ENCODE measurements around the gene GDPD3. TPM values are rescaled to one million over a fixed set of nuclear protein-coding genes. Genes with fewer than 3 reads are reported as not detected.
A peak's percentile ranks its signal among the peaks of the same experiment; 100 is the strongest.

GDPD3 gene
- total and polyA plus RNA-seq, 9 of the 15 experiments (the other 6 are each of a cell fraction or from before 2014, with no cell fraction given), result 0.47 to 3.9 (median 1.1) TPM

DNA sequence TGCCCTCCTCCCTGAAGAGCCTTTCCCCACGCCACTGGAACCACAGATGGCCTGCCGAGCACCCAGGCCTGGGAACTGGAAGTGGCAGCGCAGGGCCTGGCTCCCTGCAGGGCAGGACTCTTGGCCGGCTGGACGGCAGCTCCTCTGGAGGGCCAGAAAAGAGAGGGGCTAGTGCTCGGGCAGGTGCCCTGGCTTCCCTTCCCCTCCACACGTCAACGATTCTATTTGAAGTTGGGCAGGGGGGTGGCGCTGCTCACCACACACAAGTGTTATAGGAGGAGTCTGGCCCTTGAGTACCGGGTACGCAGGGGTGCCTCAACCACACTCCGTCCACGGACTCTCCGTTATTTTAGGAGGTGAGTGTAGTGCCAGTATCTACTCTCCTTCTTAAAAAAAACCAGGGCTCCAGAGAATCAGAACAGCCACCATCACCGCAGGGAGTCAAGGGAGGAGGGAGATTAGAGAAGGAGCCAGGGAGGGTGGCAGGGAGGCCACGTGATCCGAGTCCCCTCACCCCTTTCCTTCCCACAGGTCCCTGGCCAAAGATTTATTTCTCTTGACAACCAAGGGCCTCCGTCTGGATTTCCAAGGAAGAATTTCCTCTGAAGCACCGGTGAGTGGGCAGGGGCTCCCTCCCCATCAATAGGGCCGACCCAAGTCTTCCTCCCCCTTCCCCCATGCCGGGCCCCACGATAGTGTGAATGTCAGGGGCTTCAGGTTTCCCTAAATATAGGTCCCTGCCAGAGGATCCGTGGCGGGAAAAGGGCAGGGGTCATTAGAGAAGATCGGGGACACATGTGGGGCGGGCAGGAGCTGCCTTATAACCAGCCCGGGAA, 49.2 kb downstream of the GDPD3 start (continued):
- TF ChIP-seq, protein P1, sequence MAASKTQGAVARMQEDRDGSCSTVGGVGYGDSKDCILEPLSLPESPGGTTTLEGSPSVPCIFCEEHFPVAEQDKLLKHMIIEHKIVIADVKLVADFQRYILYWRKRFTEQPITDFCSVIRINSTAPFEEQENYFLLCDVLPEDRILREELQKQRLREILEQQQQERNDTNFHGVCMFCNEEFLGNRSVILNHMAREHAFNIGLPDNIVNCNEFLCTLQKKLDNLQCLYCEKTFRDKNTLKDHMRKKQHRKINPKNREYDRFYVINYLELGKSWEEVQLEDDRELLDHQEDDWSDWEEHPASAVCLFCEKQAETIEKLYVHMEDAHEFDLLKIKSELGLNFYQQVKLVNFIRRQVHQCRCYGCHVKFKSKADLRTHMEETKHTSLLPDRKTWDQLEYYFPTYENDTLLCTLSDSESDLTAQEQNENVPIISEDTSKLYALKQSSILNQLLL (CRISPR knock-in tag; IDR thresholded peaks at IDR 0.05; ENCODE audit: borderline replicate concordance), result no peak
- TF ChIP-seq POLR2AphosphoS5 (IDR thresholded peaks at IDR 0.05; ENCODE audit: control insufficient read depth, insufficient read depth, low read depth, low read length) (peak; percentile 38; the same call in 1 of the 2 replicates), TEAD1 (CRISPR knock-in tag; IDR thresholded peaks at IDR 0.05) (no peak), YBX1 (IDR thresholded peaks at IDR 0.05) (no peak), HMG20B (CRISPR knock-in tag; IDR thresholded peaks at IDR 0.05) (no peak), POLR2G (IDR thresholded peaks at IDR 0.05; ENCODE audit: low read depth, low read length) (peak; percentile 66), XRCC4 (IDR thresholded peaks at IDR 0.05; ENCODE audit: extremely low read depth, insufficient read depth, insufficient read length) (no peak), MXI1 (IDR thresholded peaks at IDR 0.05; ENCODE audit: low read depth, low read length) (no peak), CEBPZ (IDR thresholded peaks at IDR 0.05; ENCODE audit: borderline replicate concordance, low read depth, low read length) (no peak), ID3 (CRISPR knock-in tag; IDR thresholded peaks at IDR 0.05) (no peak), ID3 (tag; IDR thresholded peaks at IDR 0.05) (no peak)
- TF ChIP-seq, protein P2, sequence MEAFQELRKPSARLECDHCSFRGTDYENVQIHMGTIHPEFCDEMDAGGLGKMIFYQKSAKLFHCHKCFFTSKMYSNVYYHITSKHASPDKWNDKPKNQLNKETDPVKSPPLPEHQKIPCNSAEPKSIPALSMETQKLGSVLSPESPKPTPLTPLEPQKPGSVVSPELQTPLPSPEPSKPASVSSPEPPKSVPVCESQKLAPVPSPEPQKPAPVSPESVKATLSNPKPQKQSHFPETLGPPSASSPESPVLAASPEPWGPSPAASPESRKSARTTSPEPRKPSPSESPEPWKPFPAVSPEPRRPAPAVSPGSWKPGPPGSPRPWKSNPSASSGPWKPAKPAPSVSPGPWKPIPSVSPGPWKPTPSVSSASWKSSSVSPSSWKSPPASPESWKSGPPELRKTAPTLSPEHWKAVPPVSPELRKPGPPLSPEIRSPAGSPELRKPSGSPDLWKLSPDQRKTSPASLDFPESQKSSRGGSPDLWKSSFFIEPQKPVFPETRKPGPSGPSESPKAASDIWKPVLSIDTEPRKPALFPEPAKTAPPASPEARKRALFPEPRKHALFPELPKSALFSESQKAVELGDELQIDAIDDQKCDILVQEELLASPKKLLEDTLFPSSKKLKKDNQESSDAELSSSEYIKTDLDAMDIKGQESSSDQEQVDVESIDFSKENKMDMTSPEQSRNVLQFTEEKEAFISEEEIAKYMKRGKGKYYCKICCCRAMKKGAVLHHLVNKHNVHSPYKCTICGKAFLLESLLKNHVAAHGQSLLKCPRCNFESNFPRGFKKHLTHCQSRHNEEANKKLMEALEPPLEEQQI (IDR thresholded peaks at IDR 0.05), result no peak
- TF ChIP-seq, protein P3, sequence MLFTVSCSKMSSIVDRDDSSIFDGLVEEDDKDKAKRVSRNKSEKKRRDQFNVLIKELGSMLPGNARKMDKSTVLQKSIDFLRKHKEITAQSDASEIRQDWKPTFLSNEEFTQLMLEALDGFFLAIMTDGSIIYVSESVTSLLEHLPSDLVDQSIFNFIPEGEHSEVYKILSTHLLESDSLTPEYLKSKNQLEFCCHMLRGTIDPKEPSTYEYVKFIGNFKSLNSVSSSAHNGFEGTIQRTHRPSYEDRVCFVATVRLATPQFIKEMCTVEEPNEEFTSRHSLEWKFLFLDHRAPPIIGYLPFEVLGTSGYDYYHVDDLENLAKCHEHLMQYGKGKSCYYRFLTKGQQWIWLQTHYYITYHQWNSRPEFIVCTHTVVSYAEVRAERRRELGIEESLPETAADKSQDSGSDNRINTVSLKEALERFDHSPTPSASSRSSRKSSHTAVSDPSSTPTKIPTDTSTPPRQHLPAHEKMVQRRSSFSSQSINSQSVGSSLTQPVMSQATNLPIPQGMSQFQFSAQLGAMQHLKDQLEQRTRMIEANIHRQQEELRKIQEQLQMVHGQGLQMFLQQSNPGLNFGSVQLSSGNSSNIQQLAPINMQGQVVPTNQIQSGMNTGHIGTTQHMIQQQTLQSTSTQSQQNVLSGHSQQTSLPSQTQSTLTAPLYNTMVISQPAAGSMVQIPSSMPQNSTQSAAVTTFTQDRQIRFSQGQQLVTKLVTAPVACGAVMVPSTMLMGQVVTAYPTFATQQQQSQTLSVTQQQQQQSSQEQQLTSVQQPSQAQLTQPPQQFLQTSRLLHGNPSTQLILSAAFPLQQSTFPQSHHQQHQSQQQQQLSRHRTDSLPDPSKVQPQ (CRISPR knock-in tag; IDR thresholded peaks at IDR 0.05; ENCODE audit: borderline replicate concordance), result no peak
- TF ChIP-seq, protein P4, sequence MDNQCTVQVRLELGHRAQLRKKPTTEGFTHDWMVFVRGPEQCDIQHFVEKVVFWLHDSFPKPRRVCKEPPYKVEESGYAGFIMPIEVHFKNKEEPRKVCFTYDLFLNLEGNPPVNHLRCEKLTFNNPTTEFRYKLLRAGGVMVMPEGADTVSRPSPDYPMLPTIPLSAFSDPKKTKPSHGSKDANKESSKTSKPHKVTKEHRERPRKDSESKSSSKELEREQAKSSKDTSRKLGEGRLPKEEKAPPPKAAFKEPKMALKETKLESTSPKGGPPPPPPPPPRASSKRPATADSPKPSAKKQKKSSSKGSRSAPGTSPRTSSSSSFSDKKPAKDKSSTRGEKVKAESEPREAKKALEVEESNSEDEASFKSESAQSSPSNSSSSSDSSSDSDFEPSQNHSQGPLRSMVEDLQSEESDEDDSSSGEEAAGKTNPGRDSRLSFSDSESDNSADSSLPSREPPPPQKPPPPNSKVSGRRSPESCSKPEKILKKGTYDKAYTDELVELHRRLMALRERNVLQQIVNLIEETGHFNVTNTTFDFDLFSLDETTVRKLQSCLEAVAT (IDR thresholded peaks at IDR 0.05), result no peak

Measured in K562 (cell line).